ENCODE data around the gene KRTAP9-6.
"Not testable (repeated sequence)": the region's sequence is repeated elsewhere in the genome, so short reads cannot be mapped to it uniquely, and the experiment has no call there.

The KRTAP9-6 gene

GRCh38 chr17:41271858-41272257, 6.7 kb downstream of the KRTAP9-6 start:
- DNase-seq (ENCODE audit: low spot score), result no peak

- not testable (repeated sequence) for DNase-seq (ENCODE audit: low spot score)
Measured at GRCh38 chr17:41275648-41276190, 10.5 kb downstream of the KRTAP9-6 start, which contains the start of gene KRTAP9-7. Gene KRTAP9-7, plus strand, starts transcription at chr17:41275698. Its CDS starts 0 bp downstream, at chr17:41275698.

- no peak for DNase-seq (ENCODE audit: low spot score)
Measured at GRCh38 chr17:41278176-41278955, 13.2 kb downstream of the KRTAP9-6 start.

GRCh38 chr17:41284043-41284442, 18.9 kb downstream of the KRTAP9-6 start:
- DNase-seq (ENCODE audit: low spot score), result no peak

GRCh38 chr17:41284546-41284945, 19.4 kb downstream of the KRTAP9-6 start:
- DNase-seq (ENCODE audit: low spot score), result no peak

DNA sequence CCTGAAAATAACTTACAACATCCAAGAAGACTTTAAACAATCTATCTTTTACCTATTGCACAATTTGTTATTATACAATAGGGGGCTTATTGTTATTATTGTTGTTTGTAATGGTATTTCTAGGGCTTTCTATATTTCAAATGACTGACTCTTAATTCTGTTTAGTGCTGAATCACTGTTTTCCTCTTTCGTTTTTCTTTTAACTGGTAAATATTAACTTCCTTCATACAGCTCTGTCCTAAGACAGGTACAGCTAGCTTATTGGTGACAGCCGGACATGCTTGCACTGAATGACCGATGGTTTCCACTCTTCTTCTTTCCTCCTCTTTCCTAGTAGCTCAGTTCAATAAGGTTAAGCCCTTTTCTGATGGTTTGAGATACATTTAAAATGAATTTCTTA, 21.9 kb downstream of the KRTAP9-6 start:
- no peak for DNase-seq (ENCODE audit: low spot score)

GRCh38 chr17:41294016-41294415, 28.8 kb downstream of the KRTAP9-6 start:
- no peak for DNase-seq (ENCODE audit: low spot score)

DNA sequence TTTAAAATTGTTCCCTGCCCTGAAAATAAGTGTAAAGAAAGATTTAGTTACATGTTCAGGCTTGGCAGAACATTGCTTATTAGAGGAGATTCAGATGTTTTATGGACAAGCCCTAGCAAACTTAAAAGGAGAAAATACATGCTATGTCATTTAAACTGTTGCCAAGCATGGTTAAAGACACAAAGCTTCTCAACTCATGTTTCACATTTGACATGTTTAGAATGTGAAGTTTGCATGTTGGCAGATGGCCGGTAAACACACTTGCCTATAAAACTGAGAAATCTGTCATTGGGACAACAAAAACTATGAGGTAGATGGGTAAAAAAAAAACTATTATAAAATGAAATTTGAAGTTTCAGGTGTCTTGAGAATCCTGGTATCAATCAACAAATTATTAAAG, 31.7 kb downstream of the KRTAP9-6 start:
- no peak for DNase-seq (ENCODE audit: low spot score)

DNA sequence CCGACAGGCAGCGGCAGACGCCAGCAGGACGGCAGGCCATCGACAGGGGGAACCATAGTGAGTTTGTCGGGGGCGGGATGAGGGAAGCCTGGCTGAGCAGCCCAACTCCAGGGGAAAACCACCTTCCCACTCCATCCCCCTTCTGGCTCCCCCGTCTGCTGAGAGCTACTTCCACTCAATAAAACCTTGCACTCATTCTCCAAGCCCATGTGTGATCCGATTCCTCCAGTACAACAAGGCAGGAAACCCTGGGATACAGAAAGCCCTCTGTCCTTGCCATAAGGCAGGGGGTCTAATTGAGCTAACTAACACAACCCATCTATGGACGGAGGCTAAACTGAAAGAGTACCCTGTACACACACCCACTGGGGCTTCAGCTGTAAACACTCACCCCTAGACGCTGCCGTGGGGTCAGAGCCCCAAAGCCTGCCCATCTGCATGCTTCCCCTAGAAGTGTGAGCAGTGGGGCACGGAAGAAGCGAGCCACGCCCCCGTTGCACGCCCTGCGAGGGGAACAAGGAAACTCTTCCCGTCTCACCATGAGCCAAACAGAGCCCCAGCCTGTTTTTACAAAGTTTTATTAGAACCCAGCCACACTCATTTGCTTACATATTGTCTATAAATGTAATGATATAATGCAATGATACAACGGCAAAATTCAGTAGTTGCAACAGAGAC, 33.4 kb downstream of the KRTAP9-6 start:
- DNase-seq (ENCODE audit: low spot score), result no peak

GRCh38 chr17:41301204-41301790, 36.1 kb downstream of the KRTAP9-6 start:
- no peak for DNase-seq (ENCODE audit: low spot score)

- DNase-seq (ENCODE audit: low spot score), result no peak
Measured at GRCh38 chr17:41301916-41302901, 37.0 kb downstream of the KRTAP9-6 start, which contains the start of gene KRTAP29-1. Gene KRTAP29-1, minus strand, starts transcription at chr17:41302851. Its CDS starts 0 bp downstream, at chr17:41302851.

- no peak for DNase-seq (ENCODE audit: low spot score)
Measured at GRCh38 chr17:41302981-41303380, 37.8 kb downstream of the KRTAP9-6 start.

DNA sequence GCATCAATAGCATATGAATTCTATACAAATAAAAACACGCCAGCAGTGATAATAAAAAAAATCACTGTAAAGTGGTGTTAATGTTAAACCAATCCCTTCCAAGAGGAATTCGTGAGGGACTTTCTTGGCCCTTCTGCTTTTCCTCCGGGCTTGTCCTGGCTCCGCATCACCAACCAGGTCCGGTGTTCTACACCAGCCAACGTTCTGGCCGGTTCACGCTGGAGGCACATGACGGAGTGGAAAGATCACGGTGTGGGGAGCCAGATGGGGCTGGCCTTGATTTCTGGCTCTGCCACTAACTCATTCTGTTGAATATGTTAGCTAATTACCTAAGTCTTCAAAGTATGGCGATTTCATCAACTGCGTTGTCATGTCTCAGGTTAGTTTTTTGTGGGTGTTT, 38.9 kb downstream of the KRTAP9-6 start:
- DNase-seq (ENCODE audit: low spot score), result no peak

DNA sequence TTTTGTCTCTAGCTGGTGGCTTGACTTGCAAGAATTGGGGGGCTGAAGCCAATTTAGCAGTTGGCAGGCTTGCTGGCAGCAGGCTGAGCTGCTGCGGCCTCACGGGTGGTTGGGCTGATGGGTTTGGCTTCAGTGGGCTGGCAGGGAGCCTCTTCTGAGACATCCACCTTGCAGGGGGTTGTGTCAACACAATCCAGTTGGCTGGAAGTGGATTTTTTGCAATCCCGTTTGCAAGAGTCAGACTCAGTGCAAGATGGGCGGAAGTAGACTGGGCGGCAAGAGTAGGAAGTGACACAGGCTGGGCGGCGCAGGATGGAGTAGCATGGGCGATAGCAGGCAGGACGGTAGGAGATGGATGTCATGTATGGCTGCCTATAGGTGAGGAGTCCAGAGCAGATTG, 42.5 kb downstream of the KRTAP9-6 start:
- DNase-seq (ENCODE audit: low spot score), result no peak

DNA sequence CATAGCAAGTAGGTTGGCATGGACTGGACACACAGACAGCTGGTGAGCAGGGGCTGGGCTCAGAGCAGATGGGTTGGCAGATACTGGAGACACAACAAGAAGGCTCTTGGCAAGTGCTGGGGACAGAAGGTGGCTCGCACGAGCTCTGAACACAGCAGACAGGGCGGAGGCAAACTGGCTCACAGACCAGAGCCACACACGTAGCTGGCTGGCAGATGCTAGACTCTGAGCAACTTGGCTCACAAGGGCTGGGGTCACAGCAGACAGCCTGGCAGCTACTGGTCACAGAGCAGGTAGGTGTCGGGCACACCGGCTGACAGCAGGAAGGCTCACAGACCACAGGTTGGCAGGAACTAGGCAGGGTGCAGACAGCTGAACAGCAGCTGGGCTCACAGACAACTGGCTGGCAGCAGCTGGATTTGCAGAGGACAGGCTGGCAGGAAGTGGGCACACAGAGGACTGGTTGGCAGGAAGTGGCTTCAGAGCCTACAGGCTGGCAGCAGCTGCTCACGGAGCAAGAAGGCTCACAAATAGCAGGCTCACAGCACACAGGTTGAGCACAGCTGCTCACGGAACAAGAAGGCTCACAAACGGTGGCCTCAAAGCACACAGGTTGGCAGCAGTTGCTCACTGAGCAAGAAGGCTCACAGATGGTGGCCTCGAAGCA, 43.2 kb downstream of the KRTAP9-6 start:
- DNase-seq (ENCODE audit: low spot score), result no peak

- DNase-seq (ENCODE audit: low spot score), result no peak
Measured at GRCh38 chr17:41308918-41309359, 43.8 kb downstream of the KRTAP9-6 start, which contains the start of gene KRTAP16-1. Gene KRTAP16-1, minus strand, starts transcription at chr17:41309309. Its CDS starts 56 bp downstream, at chr17:41309253.

DNA sequence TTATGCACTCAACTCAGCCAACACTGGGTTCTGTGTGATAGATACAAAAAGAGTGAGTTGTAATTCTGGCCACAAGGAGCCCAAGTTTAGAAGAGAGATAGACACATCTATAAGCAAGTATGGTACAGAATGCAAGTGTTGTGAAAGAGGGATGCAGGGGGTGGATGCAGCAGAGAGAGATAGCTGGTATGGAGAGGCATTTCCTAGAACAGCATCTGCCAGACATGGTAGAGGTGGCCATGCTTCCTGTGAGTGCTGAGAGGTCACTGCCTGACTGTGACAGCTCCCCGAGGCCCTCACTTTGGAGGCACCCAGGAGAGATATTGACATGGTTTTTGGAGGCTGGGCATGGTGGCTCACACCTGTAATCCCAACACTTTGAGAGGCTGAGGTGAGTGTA, 45.9 kb downstream of the KRTAP9-6 start:
- no peak for DNase-seq (ENCODE audit: low spot score)

DNA sequence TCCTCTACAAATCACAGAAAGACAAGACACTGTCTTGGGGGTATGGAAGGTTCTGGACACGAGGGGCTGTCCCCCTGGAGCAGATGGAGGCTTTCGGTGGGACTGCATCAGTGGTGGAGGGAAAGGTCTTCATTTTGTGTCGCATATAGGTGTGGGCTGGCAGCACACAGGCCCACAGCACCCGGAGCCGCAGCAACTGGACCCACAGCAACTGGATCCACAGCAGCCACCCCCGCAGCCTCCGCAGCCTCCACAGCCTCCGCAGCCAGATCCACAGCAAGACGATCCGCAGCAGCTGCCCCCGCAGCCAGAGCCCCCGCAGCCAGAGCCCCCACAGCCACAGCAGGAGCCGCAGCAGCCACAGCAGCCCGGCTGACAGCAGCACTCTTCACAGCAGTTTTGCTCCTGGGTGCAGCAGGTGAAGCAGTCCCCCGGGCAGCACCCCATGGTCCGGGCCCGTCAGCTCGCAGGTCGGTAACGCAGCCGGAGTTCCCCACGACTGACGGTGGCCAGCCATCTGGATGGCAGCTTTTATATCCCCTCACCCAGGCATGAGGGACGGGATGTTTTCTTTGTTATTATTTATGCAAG, 50.1 kb downstream of the KRTAP9-6 start, which contains the start of gene KRTAP17-1:
Gene KRTAP17-1, minus strand, starts transcription at position 507 of the 591 bp plus-strand sequence. Its CDS starts 60 bp downstream, at position 447.
- DNase-seq (ENCODE audit: low spot score), result no peak
